OCI-LY3 (cell line): ENCODE data around the gene FASTKD1.

Experiments
- EZH2phosphoT487 ChIP-seq: fragments of 200-600 bp; shearing (Covaris generic); IDR thresholded peaks from 2 replicates; pipeline ENCODE4 v1.6.1; 2018; ENCODE audit warnings: antibody characterized with exemption, mixed run types, low read depth
- TF ChIP-seq, protein P1 (sequence below): fragments of 200-600, 300-600 bp; sonication (generic); IDR thresholded peaks from 2 replicates; pipeline ENCODE4 v1.5.1; 2014; ENCODE audit warnings: antibody characterized with exemption, low read length, low read depth

DNA sequence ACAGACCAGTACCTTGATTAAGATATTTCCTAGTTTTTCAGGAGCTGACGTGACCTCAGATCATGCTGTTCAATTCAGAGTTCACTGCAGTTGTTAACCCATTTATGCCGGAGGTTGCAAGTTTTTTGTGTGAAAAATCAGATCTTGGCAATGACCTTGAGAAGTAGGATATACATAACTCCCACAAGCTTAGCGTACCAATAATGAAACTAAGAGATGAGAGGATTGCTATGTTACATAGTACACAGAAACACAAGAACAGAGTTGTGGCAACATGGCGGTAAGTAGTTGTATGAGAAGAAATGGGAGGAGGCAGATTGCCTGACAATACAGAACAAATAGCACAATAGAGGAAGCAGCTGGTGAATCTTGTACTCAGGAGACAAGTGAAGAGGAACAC is 49.6 kb upstream of the FASTKD1 start:
- TF ChIP-seq, protein P1, sequence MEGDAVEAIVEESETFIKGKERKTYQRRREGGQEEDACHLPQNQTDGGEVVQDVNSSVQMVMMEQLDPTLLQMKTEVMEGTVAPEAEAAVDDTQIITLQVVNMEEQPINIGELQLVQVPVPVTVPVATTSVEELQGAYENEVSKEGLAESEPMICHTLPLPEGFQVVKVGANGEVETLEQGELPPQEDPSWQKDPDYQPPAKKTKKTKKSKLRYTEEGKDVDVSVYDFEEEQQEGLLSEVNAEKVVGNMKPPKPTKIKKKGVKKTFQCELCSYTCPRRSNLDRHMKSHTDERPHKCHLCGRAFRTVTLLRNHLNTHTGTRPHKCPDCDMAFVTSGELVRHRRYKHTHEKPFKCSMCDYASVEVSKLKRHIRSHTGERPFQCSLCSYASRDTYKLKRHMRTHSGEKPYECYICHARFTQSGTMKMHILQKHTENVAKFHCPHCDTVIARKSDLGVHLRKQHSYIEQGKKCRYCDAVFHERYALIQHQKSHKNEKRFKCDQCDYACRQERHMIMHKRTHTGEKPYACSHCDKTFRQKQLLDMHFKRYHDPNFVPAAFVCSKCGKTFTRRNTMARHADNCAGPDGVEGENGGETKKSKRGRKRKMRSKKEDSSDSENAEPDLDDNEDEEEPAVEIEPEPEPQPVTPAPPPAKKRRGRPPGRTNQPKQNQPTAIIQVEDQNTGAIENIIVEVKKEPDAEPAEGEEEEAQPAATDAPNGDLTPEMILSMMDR = no peak
- TF ChIP-seq EZH2phosphoT487 = no peak
